MM.1S (cell line): ENCODE measurements around the gene KRT75.

ENCODE experiments used
- EZH2 ChIP-seq: fragments of 300-600 bp; sonication (generic); optimal IDR thresholded peaks from 2 replicates; pipeline ENCODE3; 2017; ENCODE audit warnings: low read depth, mild to moderate bottlenecking, antibody characterized with exemption, low read length, mixed read lengths
- TF ChIP-seq, protein P1 (sequence below): fragments of 300-600 bp; sonication (generic); IDR thresholded peaks from 2 replicates; pipeline ENCODE4 v1.5.1; 2016; ENCODE audit warnings: antibody characterized with exemption, low read length, mixed read lengths

DNA sequence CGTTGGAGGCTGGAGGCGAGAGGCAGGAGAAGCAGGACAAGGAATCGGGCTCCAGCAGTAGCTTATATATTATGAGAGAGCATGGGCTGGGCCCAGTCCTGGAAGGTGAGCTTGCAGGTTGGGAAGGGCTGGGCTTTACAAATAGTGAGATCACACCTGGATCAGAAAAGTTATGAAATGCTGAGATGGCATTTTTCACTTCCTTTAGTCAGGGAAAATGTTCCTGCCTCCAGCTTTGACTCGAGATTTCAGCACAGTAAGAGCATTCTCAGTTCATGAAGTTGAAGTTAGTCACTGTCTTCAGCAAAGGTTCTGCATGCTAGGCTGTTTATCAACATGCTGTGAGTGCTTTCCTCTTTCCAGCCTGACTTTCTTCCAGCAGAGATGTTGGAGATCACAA, 39.6 kb upstream of the KRT75 start, which contains the start of gene KRT6C:
- TF ChIP-seq EZH2: no peak
- TF ChIP-seq, protein P1, sequence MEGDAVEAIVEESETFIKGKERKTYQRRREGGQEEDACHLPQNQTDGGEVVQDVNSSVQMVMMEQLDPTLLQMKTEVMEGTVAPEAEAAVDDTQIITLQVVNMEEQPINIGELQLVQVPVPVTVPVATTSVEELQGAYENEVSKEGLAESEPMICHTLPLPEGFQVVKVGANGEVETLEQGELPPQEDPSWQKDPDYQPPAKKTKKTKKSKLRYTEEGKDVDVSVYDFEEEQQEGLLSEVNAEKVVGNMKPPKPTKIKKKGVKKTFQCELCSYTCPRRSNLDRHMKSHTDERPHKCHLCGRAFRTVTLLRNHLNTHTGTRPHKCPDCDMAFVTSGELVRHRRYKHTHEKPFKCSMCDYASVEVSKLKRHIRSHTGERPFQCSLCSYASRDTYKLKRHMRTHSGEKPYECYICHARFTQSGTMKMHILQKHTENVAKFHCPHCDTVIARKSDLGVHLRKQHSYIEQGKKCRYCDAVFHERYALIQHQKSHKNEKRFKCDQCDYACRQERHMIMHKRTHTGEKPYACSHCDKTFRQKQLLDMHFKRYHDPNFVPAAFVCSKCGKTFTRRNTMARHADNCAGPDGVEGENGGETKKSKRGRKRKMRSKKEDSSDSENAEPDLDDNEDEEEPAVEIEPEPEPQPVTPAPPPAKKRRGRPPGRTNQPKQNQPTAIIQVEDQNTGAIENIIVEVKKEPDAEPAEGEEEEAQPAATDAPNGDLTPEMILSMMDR: no peak
